ENCODE measurements around the gene HECTD2.
"Not testable (repeated sequence)": the region's sequence is repeated elsewhere in the genome, so short reads cannot be mapped to it uniquely, and the experiment has no call there.

HECTD2 gene

GRCh38 chr10:91520661-91521060, 110.5 kb downstream of the HECTD2 start:
- ATAC-seq (replicated peaks), result no peak
- Mint-ChIP-seq H3K27ac (no peak overlapping the region), H3K4me1 (peaks cover 0 to 6% of the 10 kb centered on the region in 2 donors), H3K36me3 (peaks cover 15 to 32% of the 10 kb centered on the region in 2 donors), H3K9me3 (peaks cover 4 to 13% of the 10 kb centered on the region in 2 donors), H3K27me3 (peaks cover 13 to 17% of the 10 kb centered on the region in 2 donors), H3K4me3 (no peak overlapping the region)
- DNase-seq, result no peak

- DNase-seq (no peak), ATAC-seq (replicated peaks) (no peak)
- no peak overlapping the region for H3K4me3 Mint-ChIP-seq
- peaks cover 3 to 13% of the 10 kb centered on the region in 2 donors for H3K9me3 Mint-ChIP-seq
- H3K27ac Mint-ChIP-seq, result no peak overlapping the region
- H3K4me1 Mint-ChIP-seq, result peaks cover 0 to 6% of the 10 kb centered on the region in 2 donors
- H3K36me3 Mint-ChIP-seq, result peaks cover 15 to 24% of the 10 kb centered on the region in 2 donors
- H3K27me3 Mint-ChIP-seq, result peaks cover 17% of the 10 kb centered on the region in 2 donors
Measured at GRCh38 chr10:91521439-91521838, 111.3 kb downstream of the HECTD2 start.

- peaks cover 0 to 6% of the 10 kb centered on the region in 2 donors for H3K4me1 Mint-ChIP-seq
- peaks cover 29 to 33% of the 10 kb centered on the region in 2 donors for H3K27me3 Mint-ChIP-seq
- ATAC-seq (replicated peaks), result no peak
- DNase-seq, result no peak
- peaks cover 0 to 4% of the 10 kb centered on the region in 2 donors for H3K36me3 Mint-ChIP-seq
- peaks cover 0 to 5% of the 10 kb centered on the region in 2 donors for H3K9me3 Mint-ChIP-seq
- H3K27ac Mint-ChIP-seq, result no peak overlapping the region
- H3K4me3 Mint-ChIP-seq, result no peak overlapping the region
Measured at GRCh38 chr10:91525896-91526712, 116.0 kb downstream of the HECTD2 start.

GRCh38 chr10:91528080-91528479, 117.9 kb downstream of the HECTD2 start:
- Mint-ChIP-seq H3K36me3 (no peaks in the 10 kb centered on the region), H3K4me3 (no peak overlapping the region), H3K9me3 (no peaks in the 10 kb centered on the region), H3K27ac (no peak overlapping the region), H3K27me3 (peaks cover 25 to 39% of the 10 kb centered on the region in 2 donors), H3K4me1 (no peaks in the 10 kb centered on the region)
- DNase-seq (no peak), ATAC-seq (replicated peaks) (no peak)

- Mint-ChIP-seq H3K27me3 (peaks cover 25 to 35% of the 10 kb centered on the region in 2 donors), H3K4me3 (no peak overlapping the region), H3K9me3 (no peaks in the 10 kb centered on the region), H3K36me3 (no peaks in the 10 kb centered on the region), H3K4me1 (no peaks in the 10 kb centered on the region), H3K27ac (no peak overlapping the region)
- DNase-seq (no peak), ATAC-seq (replicated peaks) (no peak)
Measured at GRCh38 chr10:91528768-91529167, 118.6 kb downstream of the HECTD2 start.

- not testable (repeated sequence) for DNase-seq; ATAC-seq (replicated peaks); H3K4me1 Mint-ChIP-seq; H3K4me3 Mint-ChIP-seq; H3K27ac Mint-ChIP-seq; H3K9me3 Mint-ChIP-seq; H3K36me3 Mint-ChIP-seq
- peaks cover 15 to 16% of the 10 kb centered on the region in 2 donors for H3K27me3 Mint-ChIP-seq
Measured at GRCh38 chr10:91534789-91535188, 124.6 kb downstream of the HECTD2 start.

- DNase-seq (no peak), ATAC-seq (replicated peaks) (no peak)
- no peaks in the 10 kb centered on the region for H3K4me1 Mint-ChIP-seq
- no peak overlapping the region for H3K4me3 Mint-ChIP-seq
- peaks cover 3 to 6% of the 10 kb centered on the region in 2 donors for H3K9me3 Mint-ChIP-seq
- peaks cover 2 to 3% of the 10 kb centered on the region in 2 donors for H3K36me3 Mint-ChIP-seq
- peaks cover 6 to 11% of the 10 kb centered on the region in 2 donors for H3K27me3 Mint-ChIP-seq
- H3K27ac Mint-ChIP-seq, result no peak overlapping the region
Measured at GRCh38 chr10:91536111-91536510, 126.0 kb downstream of the HECTD2 start.

- Mint-ChIP-seq H3K27ac (no peak overlapping the region), H3K4me3 (no peak overlapping the region), H3K9me3 (peaks cover 3 to 6% of the 10 kb centered on the region in 2 donors), H3K27me3 (peaks cover 6 to 11% of the 10 kb centered on the region in 2 donors), H3K4me1 (no peaks in the 10 kb centered on the region), H3K36me3 (peaks cover 2 to 3% of the 10 kb centered on the region in 2 donors)
- ATAC-seq (replicated peaks) (no peak), DNase-seq (no peak)
Measured at GRCh38 chr10:91536733-91537132, 126.6 kb downstream of the HECTD2 start.

- Mint-ChIP-seq H3K4me1 (no peaks in the 10 kb centered on the region), H3K27me3 (peaks cover 8 to 17% of the 10 kb centered on the region in 2 donors), H3K4me3 (no peak overlapping the region), H3K36me3 (peaks cover 2 to 3% of the 10 kb centered on the region in 2 donors), H3K9me3 (peaks cover 3 to 6% of the 10 kb centered on the region in 2 donors), H3K27ac (no peak overlapping the region)
- peak; percentile 90 for ATAC-seq (replicated peaks)
- DNase-seq, result no peak
Measured at GRCh38 chr10:91537614-91538383, 127.7 kb downstream of the HECTD2 start.

- Mint-ChIP-seq H3K4me1 (no peaks in the 10 kb centered on the region), H3K27me3 (peaks cover 8 to 17% of the 10 kb centered on the region in 2 donors), H3K36me3 (peaks cover 2 to 3% of the 10 kb centered on the region in 2 donors), H3K27ac (no peak overlapping the region), H3K9me3 (peaks cover 3 to 4% of the 10 kb centered on the region in 2 donors), H3K4me3 (no peak overlapping the region)
- DNase-seq, result no peak
- no peak for ATAC-seq (replicated peaks)
Measured at GRCh38 chr10:91539930-91540329, 129.8 kb downstream of the HECTD2 start.

GRCh38 chr10:91540733-91541132, 130.6 kb downstream of the HECTD2 start:
- ATAC-seq (replicated peaks), result peak in 1 of 2 donors; percentile 28

GRCh38 chr10:91541481-91541880, 131.3 kb downstream of the HECTD2 start:
- peaks cover 13 to 16% of the 10 kb centered on the region in 2 donors for H3K27me3 Mint-ChIP-seq
- no peak for DNase-seq
- H3K9me3 Mint-ChIP-seq, result peaks cover 3 to 6% of the 10 kb centered on the region in 2 donors
- no peak for ATAC-seq (replicated peaks)
- H3K27ac Mint-ChIP-seq, result no peak overlapping the region
- peaks cover 2 to 3% of the 10 kb centered on the region in 2 donors for H3K36me3 Mint-ChIP-seq
- no peaks in the 10 kb centered on the region for H3K4me1 Mint-ChIP-seq
- no peak overlapping the region for H3K4me3 Mint-ChIP-seq

More at GRCh38 chr10:91540733-91541132, 130.6 kb downstream of the HECTD2 start:
- peaks cover 8 to 17% of the 10 kb centered on the region in 2 donors for H3K27me3 Mint-ChIP-seq
- DNase-seq, result no peak
- no peak overlapping the region for H3K4me3 Mint-ChIP-seq
- no peaks in the 10 kb centered on the region for H3K4me1 Mint-ChIP-seq
- H3K27ac Mint-ChIP-seq, result no peak overlapping the region
- H3K36me3 Mint-ChIP-seq, result peaks cover 2 to 3% of the 10 kb centered on the region in 2 donors
- peaks cover 3 to 4% of the 10 kb centered on the region in 2 donors for H3K9me3 Mint-ChIP-seq

- Mint-ChIP-seq H3K9me3 (peaks cover 0 to 3% of the 10 kb centered on the region in 2 donors), H3K4me1 (no peaks in the 10 kb centered on the region), H3K27ac (no peak overlapping the region), H3K27me3 (peaks cover 10 to 25% of the 10 kb centered on the region in 2 donors), H3K4me3 (no peak overlapping the region), H3K36me3 (no peaks in the 10 kb centered on the region)
- DNase-seq, result no peak
- ATAC-seq (replicated peaks), result no peak
Measured at GRCh38 chr10:91545384-91545783, 135.2 kb downstream of the HECTD2 start.

- Mint-ChIP-seq H3K27ac (no peak overlapping the region), H3K4me3 (no peak overlapping the region), H3K9me3 (peaks cover 0 to 3% of the 10 kb centered on the region in 2 donors), H3K27me3 (peaks cover 10 to 25% of the 10 kb centered on the region in 2 donors), H3K4me1 (no peaks in the 10 kb centered on the region), H3K36me3 (no peaks in the 10 kb centered on the region)
- no peak for ATAC-seq (replicated peaks)
- no peak for DNase-seq
Measured at GRCh38 chr10:91545838-91546237, 135.7 kb downstream of the HECTD2 start.
